Cardiac septum (tissue), 1 donor: ENCODE results near the gene RUNX1. TPM values are rescaled to one million over a fixed set of nuclear protein-coding genes. Genes with fewer than 3 reads are reported as not detected.
"Not testable (repeated sequence)": the region's sequence is repeated elsewhere in the genome, so short reads cannot be mapped to it uniquely, and the experiment has no call there.

ENCODE experiments used
- DNase-seq: peaks from one replicate; pipeline ENCODE4 v3.0.0-alpha.2; 2020; ENCODE audit warnings: low spot score
- intact Hi-C: fragments of 100-400 bp; cut with DNase I; formaldehyde crosslinking; loops from one replicate; pipeline ENCODE4 v1.14.0; 2022
- total RNA-seq: library from RNA; stranded (reverse); fragmentation: NEBNext Ultra II Directional; extraction: Animal tissue kit (Norgen Biotek cat#: 25700); gene quantifications from one replicate; pipeline ENCODE4 v1.2.1, GENCODE V29; 2021
- donor health status: DM: no; HTN: no; CAD: no.

Gene RUNX1
- total RNA-seq, 1 donor from 2014 or later, result 21.6 TPM

GRCh38 chr21:34960687-34961086 is 88.4 kb downstream of the RUNX1 start:
- intact Hi-C loops, result no loop called here
- DNase-seq, result no peak

- DNase-seq, result no peak
Observed at GRCh38 chr21:34959607-34960006, 89.5 kb downstream of the RUNX1 start.

GRCh38 chr21:34958040-34958439 is 91.1 kb downstream of the RUNX1 start:
- intact Hi-C loops, result no loop called here

More at GRCh38 chr21:34959607-34960006, 89.5 kb downstream of the RUNX1 start:
- intact Hi-C loops, result no loop called here

GRCh38 chr21:34956416-34957316 is 92.4 kb downstream of the RUNX1 start:
- no peak for DNase-seq
- intact Hi-C loops, result no loop called here

More at GRCh38 chr21:34958040-34958439, 91.1 kb downstream of the RUNX1 start:
- no peak for DNase-seq

GRCh38 chr21:34953950-34954349 is 95.2 kb downstream of the RUNX1 start:
- intact Hi-C loops, result no loop called here

GRCh38 chr21:34952701-34953100 is 96.4 kb downstream of the RUNX1 start:
- intact Hi-C loops, result no loop called here
- no peak for DNase-seq

More at GRCh38 chr21:34953950-34954349, 95.2 kb downstream of the RUNX1 start:
- no peak for DNase-seq

GRCh38 chr21:34951868-34952267 is 97.2 kb downstream of the RUNX1 start:
- intact Hi-C loops, DNase-seq: not testable (repeated sequence)

- intact Hi-C loops, result no loop called here
- no peak for DNase-seq
Observed at GRCh38 chr21:34950980-34951379, 98.1 kb downstream of the RUNX1 start.

- intact Hi-C loops, result no loop called here
- DNase-seq, result no peak
Observed at GRCh38 chr21:34949499-34949898, 99.6 kb downstream of the RUNX1 start.

- intact Hi-C loops, result no loop called here
- DNase-seq, result no peak
Observed at GRCh38 chr21:34949030-34949429, 100.1 kb downstream of the RUNX1 start.

- intact Hi-C loops, result no loop called here
- no peak for DNase-seq
Observed at GRCh38 chr21:34948157-34948556, 100.9 kb downstream of the RUNX1 start.

GRCh38 chr21:34946916-34947534 is 102.1 kb downstream of the RUNX1 start:
- no peak for DNase-seq
- intact Hi-C loops, result no loop called here

GRCh38 chr21:34946385-34946840 is 102.7 kb downstream of the RUNX1 start:
- intact Hi-C loops, result no loop called here
- no peak for DNase-seq

- intact Hi-C loops, result no loop called here
- no peak for DNase-seq
Observed at GRCh38 chr21:34945288-34945687, 103.8 kb downstream of the RUNX1 start.

- intact Hi-C loops, result no loop called here
- no peak for DNase-seq
Observed at GRCh38 chr21:34944015-34944755, 104.9 kb downstream of the RUNX1 start.

GRCh38 chr21:34942911-34943310 is 106.2 kb downstream of the RUNX1 start:
- intact Hi-C loops, result no loop called here
- no peak for DNase-seq

GRCh38 chr21:34941162-34941561 is 107.9 kb downstream of the RUNX1 start:
- no peak for DNase-seq
- intact Hi-C loops, result no loop called here

- intact Hi-C loops, result no loop called here
- no peak for DNase-seq
Observed at GRCh38 chr21:34939673-34940331, 109.3 kb downstream of the RUNX1 start.

- DNase-seq, result no peak
- intact Hi-C loops, result no loop called here
Observed at GRCh38 chr21:34938089-34938764, 110.9 kb downstream of the RUNX1 start.
